HG02759 (cell line): ENCODE data around the gene CHI3L1.

Experiments used
- ATAC-seq: cut with Tn5 transposase; IDR thresholded peaks from one replicate; pipeline ENCODE4 v1.9.1; 2021; ENCODE audit warnings: mild to moderate bottlenecking, moderate library complexity; ENCODE audit not compliant: unreplicated experiment

The CHI3L1 gene

GRCh38 chr1:203138066-203138465, 48.4 kb downstream of the CHI3L1 start:
- no peak for ATAC-seq

GRCh38 chr1:203137324-203137723, 49.2 kb downstream of the CHI3L1 start:
- no peak for ATAC-seq

- ATAC-seq: no peak
Observed at GRCh38 chr1:203136409-203137042, 50.0 kb downstream of the CHI3L1 start.

GRCh38 chr1:203135636-203136305, 50.7 kb downstream of the CHI3L1 start:
- no peak for ATAC-seq

GRCh38 chr1:203133970-203134725, 52.4 kb downstream of the CHI3L1 start:
- no peak for ATAC-seq

GRCh38 chr1:203131548-203132200, 54.8 kb downstream of the CHI3L1 start:
- ATAC-seq: no peak

GRCh38 chr1:203130358-203130985, 56.0 kb downstream of the CHI3L1 start:
- ATAC-seq: no peak

- no peak for ATAC-seq
Observed at GRCh38 chr1:203129501-203130231, 56.8 kb downstream of the CHI3L1 start.
